Erythroblast (primary cell): Measurements from ENCODE around the gene ANKRD55.
"Not testable (repeated sequence)": the region's sequence is repeated elsewhere in the genome, so short reads cannot be mapped to it uniquely, and the experiment has no call there.

Experiments
- GATA1 ChIP-seq: IDR thresholded peaks from 2 replicates; pipeline ENCODE4 v1.6.1; 2011; ENCODE audit warnings: low read depth, mild to moderate bottlenecking, control low read depth, low read length, moderate library complexity
- POLR2A ChIP-seq: IDR thresholded peaks from 2 replicates; pipeline ENCODE4 v1.6.1; 2011; ENCODE audit warnings: mild to moderate bottlenecking, low read length

- not testable (repeated sequence) for TF ChIP-seq POLR2A, GATA1
Observed at GRCh38 chr5:56213886-56214535, 19.1 kb downstream of the ANKRD55 start.
